ENCODE results near the gene SEC31B. TPM values are rescaled to one million over a fixed set of nuclear protein-coding genes. Genes with fewer than 3 reads are reported as not detected.

Gene SEC31B
- total RNA-seq, 2 donors from 2014 or later = 6.3 to 13.2 TPM

DNA sequence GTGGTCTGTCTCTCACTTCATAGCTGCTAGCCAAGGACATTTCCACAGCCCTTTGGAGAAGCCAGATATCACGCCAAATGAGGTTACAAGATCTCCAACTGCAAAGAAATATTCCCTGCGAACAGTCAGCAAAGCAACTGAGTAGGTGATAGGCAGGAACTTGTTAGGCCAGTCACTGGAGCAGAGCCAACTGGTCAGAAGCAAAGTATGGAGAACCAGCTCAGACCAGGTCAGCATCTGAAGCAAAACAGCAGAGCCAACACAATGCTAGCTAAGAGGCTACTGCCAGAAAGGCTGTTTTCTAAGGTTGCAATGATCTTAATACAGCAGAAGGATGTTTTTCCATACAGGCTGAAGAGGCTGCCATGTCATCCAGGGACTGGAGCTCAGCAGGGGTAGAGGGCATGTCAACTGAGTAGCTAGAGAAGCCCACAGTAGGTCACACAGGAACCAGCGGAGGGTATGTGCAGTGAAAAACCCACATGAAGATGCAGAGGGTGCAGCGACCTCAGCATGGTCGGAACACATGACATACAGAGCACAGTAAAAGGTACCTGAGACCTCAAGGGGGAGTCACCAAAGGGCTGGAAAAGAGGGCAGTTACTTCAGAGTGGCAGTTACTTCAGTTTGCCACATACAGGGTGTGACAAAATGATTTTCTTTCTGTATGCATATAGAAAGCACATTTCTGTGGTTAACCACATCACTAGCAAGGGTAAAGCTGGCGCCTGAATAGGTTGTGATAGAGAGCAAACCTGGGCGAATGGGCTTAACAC, 8.9 kb downstream of the SEC31B start:
- no peaks in the 10 kb centered on the region for H3K9me3 ChIP-seq
- no peaks in the 10 kb centered on the region for H3K4me1 ChIP-seq
- no peak for DNase-seq
- no peak overlapping the region for H3K27ac ChIP-seq
- H3K27me3 ChIP-seq = no peaks in the 10 kb centered on the region
- TF ChIP-seq, protein P1, sequence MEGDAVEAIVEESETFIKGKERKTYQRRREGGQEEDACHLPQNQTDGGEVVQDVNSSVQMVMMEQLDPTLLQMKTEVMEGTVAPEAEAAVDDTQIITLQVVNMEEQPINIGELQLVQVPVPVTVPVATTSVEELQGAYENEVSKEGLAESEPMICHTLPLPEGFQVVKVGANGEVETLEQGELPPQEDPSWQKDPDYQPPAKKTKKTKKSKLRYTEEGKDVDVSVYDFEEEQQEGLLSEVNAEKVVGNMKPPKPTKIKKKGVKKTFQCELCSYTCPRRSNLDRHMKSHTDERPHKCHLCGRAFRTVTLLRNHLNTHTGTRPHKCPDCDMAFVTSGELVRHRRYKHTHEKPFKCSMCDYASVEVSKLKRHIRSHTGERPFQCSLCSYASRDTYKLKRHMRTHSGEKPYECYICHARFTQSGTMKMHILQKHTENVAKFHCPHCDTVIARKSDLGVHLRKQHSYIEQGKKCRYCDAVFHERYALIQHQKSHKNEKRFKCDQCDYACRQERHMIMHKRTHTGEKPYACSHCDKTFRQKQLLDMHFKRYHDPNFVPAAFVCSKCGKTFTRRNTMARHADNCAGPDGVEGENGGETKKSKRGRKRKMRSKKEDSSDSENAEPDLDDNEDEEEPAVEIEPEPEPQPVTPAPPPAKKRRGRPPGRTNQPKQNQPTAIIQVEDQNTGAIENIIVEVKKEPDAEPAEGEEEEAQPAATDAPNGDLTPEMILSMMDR (IDR thresholded peaks at IDR 0.05) = no peak
- no peak overlapping the region for H3K9ac ChIP-seq (ENCODE audit: low read depth in 2 of 2, low read length in 2 of 2)
- H3K36me3 ChIP-seq = no peaks in the 10 kb centered on the region
- H3K4me3 ChIP-seq = no peak overlapping the region
- intact Hi-C loops (cut with DNase I) = no loop called here

DNA sequence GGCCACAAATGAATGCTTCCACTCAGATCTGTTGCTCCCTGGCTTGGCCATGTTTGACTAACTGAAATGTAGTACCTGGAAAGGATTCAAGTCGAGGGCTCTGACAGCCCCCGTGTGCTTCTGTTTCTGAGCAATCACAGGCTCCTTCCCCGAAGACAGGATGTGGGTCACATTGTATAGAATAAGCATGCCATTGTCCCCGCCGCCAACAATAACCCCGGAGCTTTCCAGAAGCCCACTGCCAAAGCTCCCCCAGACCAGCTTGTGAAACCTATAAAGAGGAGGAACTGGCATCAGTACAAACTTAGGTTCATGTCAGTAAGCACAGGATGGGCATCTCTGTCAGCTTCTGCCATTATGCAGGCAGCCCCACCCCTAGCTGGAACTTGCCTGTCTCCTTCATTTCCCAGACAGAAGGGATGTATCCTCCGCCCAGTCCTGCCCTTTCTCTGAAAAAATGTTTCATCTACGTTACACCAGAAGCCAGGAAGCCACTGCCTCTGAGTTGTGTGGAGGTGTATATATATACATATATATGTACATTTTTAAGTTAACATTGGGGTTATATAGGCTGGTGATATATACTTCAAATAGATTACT, 10.3 kb downstream of the SEC31B start:
- no peak overlapping the region for H3K27ac ChIP-seq
- H3K9me3 ChIP-seq = no peaks in the 10 kb centered on the region
- H3K27me3 ChIP-seq = no peaks in the 10 kb centered on the region
- TF ChIP-seq, protein P1 (IDR thresholded peaks at IDR 0.05) = no peak
- DNase-seq = no peak
- no peaks in the 10 kb centered on the region for H3K36me3 ChIP-seq
- H3K4me1 ChIP-seq = no peaks in the 10 kb centered on the region
- H3K4me3 ChIP-seq = no peak overlapping the region
- H3K9ac ChIP-seq (ENCODE audit: low read depth in 2 of 2, low read length in 2 of 2) = no peak overlapping the region
- intact Hi-C loops (cut with DNase I) = no loop called here

DNA sequence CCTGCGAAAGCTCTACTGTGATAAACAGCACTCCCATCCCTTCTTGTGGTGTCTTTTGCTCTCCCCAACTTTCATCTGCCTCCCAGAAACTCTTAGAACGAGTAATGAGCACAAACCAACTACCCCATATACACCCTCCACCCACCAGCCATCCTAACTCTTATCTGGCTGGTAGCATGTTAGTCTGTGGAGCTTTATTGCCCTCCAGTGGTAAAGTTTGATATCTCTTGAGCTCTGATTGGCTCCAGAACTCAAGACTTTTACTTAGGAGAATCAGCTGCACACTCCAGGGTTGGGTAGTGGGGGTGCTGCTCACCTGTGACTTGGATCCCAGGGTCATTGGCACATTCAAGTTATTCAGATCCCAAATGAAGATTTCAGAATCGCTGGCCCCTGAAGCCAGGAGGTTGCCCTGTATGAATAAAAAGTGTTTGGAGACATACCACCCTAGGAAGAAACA, 10.9 kb downstream of the SEC31B start:
- Histone ChIP-seq H3K9me3 (no peaks in the 10 kb centered on the region), H3K4me1 (no peaks in the 10 kb centered on the region), H3K4me3 (no peak overlapping the region), H3K36me3 (no peaks in the 10 kb centered on the region), H3K27ac (no peak overlapping the region), H3K27me3 (no peaks in the 10 kb centered on the region), H3K9ac (ENCODE audit: low read depth in 2 of 2, low read length in 2 of 2) (no peak overlapping the region)
- intact Hi-C loops (cut with DNase I) = no loop called here
- TF ChIP-seq, protein P1 (IDR thresholded peaks at IDR 0.05) = peak; percentile 17
- no peak for DNase-seq

DNA sequence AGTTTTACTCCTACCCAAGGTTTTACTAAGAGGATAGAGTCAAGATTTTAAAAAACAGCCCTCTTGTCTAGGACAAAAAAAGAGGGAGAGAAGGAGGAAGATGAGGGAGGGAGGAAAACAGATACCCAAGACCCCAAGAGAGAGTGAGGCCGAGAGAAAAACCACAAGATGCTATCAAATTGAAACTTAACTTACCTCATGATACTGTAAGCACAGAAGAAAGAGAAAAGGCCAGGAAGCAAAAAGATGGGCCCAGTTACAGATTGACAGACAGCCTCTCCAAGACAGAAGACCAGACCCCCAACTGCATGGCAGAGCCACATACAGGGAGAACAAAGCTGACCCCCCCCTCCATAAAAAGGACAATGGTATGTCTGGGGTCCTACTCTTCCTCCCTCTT, 11.4 kb downstream of the SEC31B start:
- Histone ChIP-seq H3K4me3 (no peak overlapping the region), H3K4me1 (no peaks in the 10 kb centered on the region), H3K27me3 (no peaks in the 10 kb centered on the region), H3K9ac (ENCODE audit: low read depth in 2 of 2, low read length in 2 of 2) (no peak overlapping the region), H3K9me3 (no peaks in the 10 kb centered on the region), H3K36me3 (no peaks in the 10 kb centered on the region), H3K27ac (no peak overlapping the region)
- TF ChIP-seq, protein P1 (IDR thresholded peaks at IDR 0.05) = no peak
- intact Hi-C loops (cut with DNase I) = no loop called here
- no peak for DNase-seq

DNA sequence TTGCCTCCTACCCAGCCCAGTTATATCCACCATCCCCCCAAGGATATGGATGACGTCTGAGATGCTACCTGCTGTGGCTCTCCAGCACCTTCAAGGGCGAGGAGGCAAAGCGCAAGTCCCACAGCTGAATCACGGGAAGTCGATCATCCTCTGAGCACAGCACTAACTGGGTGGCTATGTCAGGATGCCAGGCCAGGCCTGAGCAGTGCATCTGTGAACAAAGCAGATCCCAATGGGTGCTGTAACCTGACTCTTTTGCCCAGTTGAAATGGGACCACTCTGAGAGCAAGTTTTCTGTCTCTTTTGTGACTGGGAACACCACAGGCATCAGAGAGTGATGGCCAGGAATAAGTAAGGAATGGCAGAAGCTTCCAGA, 12.3 kb downstream of the SEC31B start:
- no peak for DNase-seq
- no peak overlapping the region for H3K9ac ChIP-seq (ENCODE audit: low read depth in 2 of 2, low read length in 2 of 2)
- no peaks in the 10 kb centered on the region for H3K9me3 ChIP-seq
- H3K4me3 ChIP-seq = no peak overlapping the region
- H3K4me1 ChIP-seq = no peaks in the 10 kb centered on the region
- TF ChIP-seq, protein P1 (IDR thresholded peaks at IDR 0.05) = no peak
- intact Hi-C loops (cut with DNase I) = no loop called here
- H3K27ac ChIP-seq = no peak overlapping the region
- no peaks in the 10 kb centered on the region for H3K36me3 ChIP-seq
- H3K27me3 ChIP-seq = no peaks in the 10 kb centered on the region

Data from colonic mucosa (tissue), 4 donors.